Mononuclear cell (primary cell): Measurements from ENCODE around the gene TTLL7. TPM values are rescaled to one million over a fixed set of nuclear protein-coding genes. Genes with fewer than 3 reads are reported as not detected.

ENCODE experiments used
- H3K27me3 ChIP-seq: 2 replicates; pipeline ENCODE4 v1.6.0; 2011; ENCODE audit warnings: low read length, control low read depth; ENCODE audit not compliant: insufficient read depth
- H3K4me1 ChIP-seq: 2 replicates; pipeline ENCODE4 v1.5.1; 2011; ENCODE audit warnings: mild to moderate bottlenecking, low read length, control low read depth; ENCODE audit not compliant: insufficient read depth
- H3K4me3 ChIP-seq: 2 replicates; pipeline ENCODE4 v1.5.1; 2011; ENCODE audit warnings: mild to moderate bottlenecking, low read length, moderate library complexity
- H3K9me3 ChIP-seq: 2 replicates; pipeline ENCODE4 v1.5.1; 2011; ENCODE audit warnings: low read depth, mild to moderate bottlenecking, control low read depth, low read length
- total RNA-seq: library from RNA; depleted of rRNA; stranded (reverse); fragments of >200 nt; gene quantifications from one replicate; pipeline ENCODE4 v1.2.3, GENCODE V29; 2012

The TTLL7 gene
- total RNA-seq, 1 donor: 0.84 TPM

DNA sequence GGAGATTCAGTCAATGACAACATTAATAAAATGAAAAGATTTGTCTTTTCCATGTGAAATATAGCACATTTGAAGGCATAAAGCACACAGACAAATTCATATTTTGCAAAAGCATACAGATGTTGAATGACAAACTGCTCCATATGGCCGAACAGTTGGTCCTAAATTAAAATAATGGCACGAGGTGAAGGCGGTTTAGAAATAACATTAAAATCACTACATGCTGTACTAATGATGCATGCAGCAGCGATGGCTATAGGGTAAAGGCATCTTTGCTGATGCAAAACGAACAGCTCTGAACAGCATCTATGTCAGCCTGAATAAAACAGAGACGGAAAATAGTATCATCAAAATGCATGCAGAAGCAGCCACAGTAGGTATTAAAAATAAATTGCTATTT lies 102.6 kb downstream of the TTLL7 start:
- no peaks in the 10 kb centered on the region for H3K27me3 ChIP-seq
- no peaks in the 10 kb centered on the region for H3K9me3 ChIP-seq
- no peak overlapping the region for H3K4me3 ChIP-seq
- H3K4me1 ChIP-seq: no peaks in the 10 kb centered on the region

DNA sequence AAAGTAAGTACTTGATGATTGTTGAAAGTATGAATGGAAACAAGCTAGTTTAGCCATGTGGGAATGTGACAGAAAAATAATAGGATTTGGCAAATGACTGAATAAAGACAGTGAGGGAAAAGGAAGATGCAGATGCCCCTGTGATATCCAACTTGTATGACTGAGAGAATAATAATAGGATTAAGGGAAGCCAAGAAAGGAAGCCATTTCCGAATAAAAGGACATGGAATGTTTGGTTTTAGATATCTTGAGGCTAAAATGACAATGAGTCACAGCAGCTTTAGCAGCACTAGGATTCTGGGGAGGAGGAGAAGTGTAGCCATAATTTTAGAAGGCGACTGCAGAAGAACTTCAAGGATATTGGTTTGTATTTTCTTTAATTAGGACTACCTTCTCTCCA lies 109.2 kb downstream of the TTLL7 start:
- Histone ChIP-seq H3K27me3 (no peaks in the 10 kb centered on the region), H3K4me3 (no peak overlapping the region), H3K4me1 (no peaks in the 10 kb centered on the region), H3K9me3 (no peaks in the 10 kb centered on the region)

DNA sequence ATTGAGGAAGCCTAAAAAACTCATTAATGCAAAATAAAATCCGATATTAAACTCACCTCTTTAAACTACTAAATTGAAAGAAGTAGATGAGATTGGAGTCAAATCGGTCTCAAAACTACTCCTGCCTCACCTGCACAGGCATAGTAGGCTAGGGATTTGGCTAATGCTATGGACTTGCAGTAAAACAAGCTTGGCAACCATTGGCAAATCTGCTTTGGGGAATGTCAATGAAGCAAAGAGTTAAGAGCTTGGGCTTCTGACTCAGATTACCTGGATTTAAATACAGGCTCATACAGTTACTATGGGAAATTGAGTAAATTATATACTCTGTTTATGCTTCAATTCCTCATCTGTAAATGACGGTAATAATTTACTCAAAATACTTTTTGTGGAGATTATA lies 111.4 kb downstream of the TTLL7 start:
- H3K4me3 ChIP-seq: no peak overlapping the region
- no peaks in the 10 kb centered on the region for H3K4me1 ChIP-seq
- no peaks in the 10 kb centered on the region for H3K27me3 ChIP-seq
- no peaks in the 10 kb centered on the region for H3K9me3 ChIP-seq

DNA sequence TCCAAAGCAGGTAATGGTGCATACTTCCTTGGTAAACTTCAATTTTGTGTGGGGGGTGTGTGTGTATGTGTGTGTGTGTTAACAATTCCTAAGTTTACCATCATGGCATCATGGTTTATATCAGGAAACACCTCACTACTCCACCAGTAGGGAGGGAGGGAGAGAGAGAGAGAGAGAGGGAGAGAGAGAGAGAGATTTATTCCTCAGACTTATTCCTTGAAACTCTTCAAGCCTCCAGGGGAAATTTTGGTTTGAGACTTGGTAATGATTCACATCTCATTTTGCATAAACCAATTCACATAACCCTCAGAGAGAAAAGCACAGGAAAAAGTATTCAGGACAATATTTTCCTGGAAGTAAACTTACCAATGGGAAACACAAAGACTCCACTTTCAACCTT lies 115.0 kb downstream of the TTLL7 start:
- no peaks in the 10 kb centered on the region for H3K9me3 ChIP-seq
- no peaks in the 10 kb centered on the region for H3K4me1 ChIP-seq
- H3K4me3 ChIP-seq: no peak overlapping the region
- H3K27me3 ChIP-seq: no peaks in the 10 kb centered on the region

GRCh38 chr1:83882906-83883305 lies 116.0 kb downstream of the TTLL7 start:
- no peak overlapping the region for H3K4me3 ChIP-seq
- no peaks in the 10 kb centered on the region for H3K9me3 ChIP-seq
- H3K27me3 ChIP-seq: no peaks in the 10 kb centered on the region
- no peaks in the 10 kb centered on the region for H3K4me1 ChIP-seq

DNA sequence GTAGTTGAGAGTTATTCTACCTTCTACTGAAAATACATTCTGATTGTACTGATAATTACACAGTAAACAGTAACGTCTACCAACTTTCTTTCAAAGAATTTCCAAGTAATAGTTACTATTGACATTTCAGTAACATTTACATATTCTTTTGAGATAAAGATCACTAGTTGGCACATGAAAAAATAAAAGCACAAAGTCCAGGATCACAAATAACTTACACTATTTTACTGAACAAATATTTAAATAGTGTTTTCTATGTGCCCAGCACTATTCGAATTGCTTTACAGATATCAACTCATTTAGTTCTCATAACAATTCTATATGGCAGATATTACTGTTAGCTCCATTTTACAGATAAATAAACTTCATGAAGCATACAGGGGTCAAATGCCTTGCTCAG lies 126.4 kb downstream of the TTLL7 start:
- no peak overlapping the region for H3K4me3 ChIP-seq
- H3K27me3 ChIP-seq: no peaks in the 10 kb centered on the region
- no peaks in the 10 kb centered on the region for H3K4me1 ChIP-seq
- H3K9me3 ChIP-seq: no peaks in the 10 kb centered on the region

DNA sequence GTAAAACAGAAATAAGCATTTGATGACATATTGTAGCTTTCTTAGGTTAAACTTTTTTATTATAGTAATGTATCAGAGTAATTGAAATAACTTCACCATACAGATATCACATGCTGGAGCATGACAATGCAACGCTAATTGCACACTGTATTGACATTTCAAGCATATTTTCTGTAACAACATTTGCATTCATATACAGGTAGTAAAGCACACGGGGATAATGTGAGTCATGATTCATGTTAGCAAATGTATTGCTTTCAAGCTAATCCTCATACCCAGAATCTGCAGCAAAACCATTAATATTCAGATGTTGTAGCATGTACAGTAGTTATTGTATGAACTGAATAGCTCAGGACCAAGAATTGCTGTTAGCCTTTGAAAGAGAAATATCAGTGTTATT lies 133.9 kb downstream of the TTLL7 start:
- H3K27me3 ChIP-seq: peaks cover 5% of the 10 kb centered on the region
- peaks cover 6% of the 10 kb centered on the region for H3K4me1 ChIP-seq
- H3K9me3 ChIP-seq: no peaks in the 10 kb centered on the region
- no peak overlapping the region for H3K4me3 ChIP-seq

GRCh38 chr1:83860490-83861221 lies 138.3 kb downstream of the TTLL7 start:
- Histone ChIP-seq H3K9me3 (no peaks in the 10 kb centered on the region), H3K4me1 (peaks cover 6% of the 10 kb centered on the region), H3K4me3 (peak overlapping the region; percentile 43), H3K27me3 (peaks cover 5% of the 10 kb centered on the region)

- Histone ChIP-seq H3K4me1 (peaks cover 6% of the 10 kb centered on the region), H3K27me3 (peaks cover 5% of the 10 kb centered on the region), H3K9me3 (no peaks in the 10 kb centered on the region), H3K4me3 (no peak overlapping the region)
Observed at GRCh38 chr1:83857716-83858115, 141.2 kb downstream of the TTLL7 start.

GRCh38 chr1:83857103-83857502 lies 141.8 kb downstream of the TTLL7 start:
- H3K4me1 ChIP-seq: peaks cover 6% of the 10 kb centered on the region
- H3K4me3 ChIP-seq: no peak overlapping the region
- peaks cover 5% of the 10 kb centered on the region for H3K27me3 ChIP-seq
- no peaks in the 10 kb centered on the region for H3K9me3 ChIP-seq

- no peaks in the 10 kb centered on the region for H3K9me3 ChIP-seq
- H3K4me3 ChIP-seq: no peak overlapping the region
- peaks cover under 1% of the 10 kb centered on the region for H3K27me3 ChIP-seq
- peaks cover 6% of the 10 kb centered on the region for H3K4me1 ChIP-seq
Observed at GRCh38 chr1:83856381-83856780, 142.6 kb downstream of the TTLL7 start.

- no peak overlapping the region for H3K4me3 ChIP-seq
- H3K27me3 ChIP-seq: no peaks in the 10 kb centered on the region
- H3K9me3 ChIP-seq: no peaks in the 10 kb centered on the region
- no peaks in the 10 kb centered on the region for H3K4me1 ChIP-seq
Observed at GRCh38 chr1:83854456-83854855, 144.5 kb downstream of the TTLL7 start.

- Histone ChIP-seq H3K27me3 (no peaks in the 10 kb centered on the region), H3K9me3 (no peaks in the 10 kb centered on the region), H3K4me1 (no peaks in the 10 kb centered on the region), H3K4me3 (no peak overlapping the region)
Observed at GRCh38 chr1:83850834-83851233, 148.1 kb downstream of the TTLL7 start.

GRCh38 chr1:83849191-83850061 lies 149.5 kb downstream of the TTLL7 start:
- H3K9me3 ChIP-seq: no peaks in the 10 kb centered on the region
- H3K27me3 ChIP-seq: no peaks in the 10 kb centered on the region
- H3K4me3 ChIP-seq: no peak overlapping the region
- no peaks in the 10 kb centered on the region for H3K4me1 ChIP-seq

DNA sequence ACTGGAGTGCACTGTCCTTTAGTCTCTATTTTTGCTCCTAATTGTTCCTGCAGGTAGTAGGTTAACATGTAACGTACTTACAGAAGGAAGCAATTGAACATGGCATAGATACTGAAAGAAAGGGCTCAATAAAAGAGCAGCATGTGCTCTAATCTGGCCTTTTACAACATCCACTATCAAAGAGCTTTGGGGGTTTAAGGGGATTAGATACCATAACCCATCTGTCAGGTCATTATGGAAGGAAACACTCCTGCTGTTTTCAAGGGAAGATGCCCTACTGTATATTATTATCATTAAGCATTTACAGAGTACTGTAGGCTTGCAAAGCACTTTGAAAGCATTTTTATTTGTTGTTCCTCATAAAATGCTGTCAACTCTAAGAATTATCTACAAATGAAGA lies 152.8 kb downstream of the TTLL7 start:
- Histone ChIP-seq H3K4me1 (no peaks in the 10 kb centered on the region), H3K27me3 (no peaks in the 10 kb centered on the region), H3K9me3 (no peaks in the 10 kb centered on the region), H3K4me3 (no peak overlapping the region)
